Muscle layer of duodenum (tissue), 2 donors: Measurements from ENCODE around the gene PAN3.

Experiments used
- H3K27ac ChIP-seq: one replicate; pipeline ENCODE4 v1.7.0; 2013; ENCODE audit warnings: mild to moderate bottlenecking, low read length
- H3K27me3 ChIP-seq: one replicate; pipeline ENCODE4 v1.7.0; 2013; ENCODE audit warnings: low read depth, mild to moderate bottlenecking, control low read depth, low read length
- H3K36me3 ChIP-seq, 2 donors: one replicate each; pipeline ENCODE4 v1.7.0; 2013; ENCODE audit warnings: low read length in 2 of 2, control low read depth in 1 of 2, mild to moderate bottlenecking in 1 of 2; ENCODE audit not compliant: insufficient read depth in 2 of 2, control insufficient read depth in 1 of 2
- H3K4me1 ChIP-seq, 2 donors: one replicate each; pipeline ENCODE4 v1.7.0; 2013; ENCODE audit warnings: low read length in 2 of 2, mild to moderate bottlenecking in 2 of 2, control low read depth in 1 of 2, moderate library complexity in 1 of 2; ENCODE audit not compliant: insufficient read depth in 2 of 2, control insufficient read depth in 1 of 2
- H3K4me3 ChIP-seq, 2 donors: one replicate each; pipeline ENCODE4 v1.7.0; 2013; ENCODE audit warnings: low read length in 2 of 2, low read depth in 1 of 2, mild to moderate bottlenecking in 1 of 2
- H3K9me3 ChIP-seq, 2 donors: one replicate each; pipeline ENCODE4 v1.7.0; 2013; ENCODE audit warnings: low read length in 2 of 2, control low read depth in 1 of 2, mild to moderate bottlenecking in 1 of 2; ENCODE audit not compliant: control insufficient read depth in 1 of 2
- donor health status: healthy.

The PAN3 gene

GRCh38 chr13:28257305-28257704 lies 119.0 kb downstream of the PAN3 start:
- Histone ChIP-seq H3K4me3 (no peak overlapping the region), H3K9me3 (no peaks in the 10 kb centered on the region), H3K27me3 (no peaks in the 10 kb centered on the region), H3K27ac (no peak overlapping the region), H3K36me3 (peaks cover 21 to 27% of the 10 kb centered on the region in 2 donors), H3K4me1 (no peaks in the 10 kb centered on the region)

GRCh38 chr13:28258417-28258816 lies 120.1 kb downstream of the PAN3 start:
- no peak overlapping the region for H3K27ac ChIP-seq
- H3K4me1 ChIP-seq = no peaks in the 10 kb centered on the region
- no peak overlapping the region for H3K4me3 ChIP-seq
- H3K27me3 ChIP-seq = no peaks in the 10 kb centered on the region
- peaks cover 31 to 38% of the 10 kb centered on the region in 2 donors for H3K36me3 ChIP-seq
- H3K9me3 ChIP-seq = no peaks in the 10 kb centered on the region

- H3K4me1 ChIP-seq = no peaks in the 10 kb centered on the region
- no peak overlapping the region for H3K27ac ChIP-seq
- H3K36me3 ChIP-seq = peaks cover 16 to 46% of the 10 kb centered on the region in 2 donors
Observed at GRCh38 chr13:28267497-28267896, 129.2 kb downstream of the PAN3 start.

GRCh38 chr13:28268800-28269223 lies 130.5 kb downstream of the PAN3 start:
- no peaks in the 10 kb centered on the region for H3K4me1 ChIP-seq
- H3K36me3 ChIP-seq = peaks cover 10 to 38% of the 10 kb centered on the region in 2 donors
- H3K9me3 ChIP-seq = no peaks in the 10 kb centered on the region
- H3K27me3 ChIP-seq = no peaks in the 10 kb centered on the region
- no peak overlapping the region for H3K27ac ChIP-seq
- H3K4me3 ChIP-seq = no peak overlapping the region

More at GRCh38 chr13:28267497-28267896, 129.2 kb downstream of the PAN3 start:
- Histone ChIP-seq H3K4me3 (no peak overlapping the region), H3K9me3 (no peaks in the 10 kb centered on the region), H3K27me3 (no peaks in the 10 kb centered on the region)

- Histone ChIP-seq H3K9me3 (no peaks in the 10 kb centered on the region), H3K36me3 (peaks cover 19 to 45% of the 10 kb centered on the region in 2 donors), H3K27ac (no peak overlapping the region), H3K27me3 (no peaks in the 10 kb centered on the region), H3K4me3 (no peak overlapping the region), H3K4me1 (no peaks in the 10 kb centered on the region)
Observed at GRCh38 chr13:28271056-28271840, 132.9 kb downstream of the PAN3 start.

- H3K27me3 ChIP-seq = no peaks in the 10 kb centered on the region
- no peaks in the 10 kb centered on the region for H3K4me1 ChIP-seq
- H3K9me3 ChIP-seq = no peaks in the 10 kb centered on the region
- no peak overlapping the region for H3K27ac ChIP-seq
- no peak overlapping the region for H3K4me3 ChIP-seq
- H3K36me3 ChIP-seq = peaks cover 25 to 47% of the 10 kb centered on the region in 2 donors
Observed at GRCh38 chr13:28273919-28274318, 135.6 kb downstream of the PAN3 start.

GRCh38 chr13:28282451-28282850 lies 144.1 kb downstream of the PAN3 start:
- Histone ChIP-seq H3K4me3 (no peak overlapping the region), H3K4me1 (no peaks in the 10 kb centered on the region), H3K27me3 (no peaks in the 10 kb centered on the region), H3K9me3 (no peaks in the 10 kb centered on the region), H3K27ac (no peak overlapping the region), H3K36me3 (peaks cover 16 to 44% of the 10 kb centered on the region in 2 donors)

- Histone ChIP-seq H3K27ac (no peak overlapping the region), H3K9me3 (no peaks in the 10 kb centered on the region), H3K4me1 (no peaks in the 10 kb centered on the region), H3K4me3 (no peak overlapping the region), H3K36me3 (peaks cover 19 to 50% of the 10 kb centered on the region in 2 donors), H3K27me3 (no peaks in the 10 kb centered on the region)
Observed at GRCh38 chr13:28283600-28283999, 145.3 kb downstream of the PAN3 start.

- Histone ChIP-seq H3K36me3 (peaks cover 19 to 49% of the 10 kb centered on the region in 2 donors), H3K27ac (no peak overlapping the region), H3K27me3 (no peaks in the 10 kb centered on the region), H3K4me3 (no peak overlapping the region), H3K9me3 (no peaks in the 10 kb centered on the region), H3K4me1 (no peaks in the 10 kb centered on the region)
Observed at GRCh38 chr13:28286263-28286662, 147.9 kb downstream of the PAN3 start.

GRCh38 chr13:28297341-28297740 lies 159.0 kb downstream of the PAN3 start:
- H3K27me3 ChIP-seq = no peaks in the 10 kb centered on the region
- peaks cover 21 to 25% of the 10 kb centered on the region in 2 donors for H3K36me3 ChIP-seq
- H3K9me3 ChIP-seq = no peaks in the 10 kb centered on the region
- no peaks in the 10 kb centered on the region for H3K4me1 ChIP-seq
- H3K27ac ChIP-seq = no peak overlapping the region
- H3K4me3 ChIP-seq = no peak overlapping the region

- no peaks in the 10 kb centered on the region for H3K27me3 ChIP-seq
- no peak overlapping the region for H3K27ac ChIP-seq
- H3K4me1 ChIP-seq = no peaks in the 10 kb centered on the region
- no peak overlapping the region for H3K4me3 ChIP-seq
- H3K36me3 ChIP-seq = peaks cover 3 to 7% of the 10 kb centered on the region in 2 donors
- no peaks in the 10 kb centered on the region for H3K9me3 ChIP-seq
Observed at GRCh38 chr13:28299916-28300315, 161.6 kb downstream of the PAN3 start.

GRCh38 chr13:28301839-28302238 lies 163.5 kb downstream of the PAN3 start:
- Histone ChIP-seq H3K27me3 (no peaks in the 10 kb centered on the region), H3K36me3 (no peaks in the 10 kb centered on the region), H3K9me3 (no peaks in the 10 kb centered on the region), H3K4me3 (no peak overlapping the region), H3K4me1 (no peaks in the 10 kb centered on the region), H3K27ac (no peak overlapping the region)
